HepG2 (cell line): Measurements from ENCODE around the gene CEACAM16. TPM values are rescaled to one million over a fixed set of nuclear protein-coding genes. Genes with fewer than 3 reads are reported as not detected.
A peak's percentile ranks its signal among the peaks of the same experiment; 100 is the strongest.

ENCODE experiments used
- KLF12 ChIP-seq: sonication (generic); formaldehyde crosslinking; IDR thresholded peaks from 2 replicates; pipeline ENCODE4 v1.4.0; 2020; ENCODE audit warnings: missing genetic modification reagents, borderline replicate concordance
- MED1 ChIP-seq: sonication (generic); formaldehyde crosslinking; IDR thresholded peaks from 2 replicates; pipeline ENCODE4 v1.4.0; 2020; ENCODE audit warnings: missing genetic modification reagents
- PCBP2 ChIP-seq: fragments of 200-400 bp; formaldehyde crosslinking; optimal IDR thresholded peaks from 2 replicates; pipeline ENCODE3; 2018; ENCODE audit warnings: low read length, low read depth; ENCODE audit not compliant: poor library complexity, severe bottlenecking
- U2AF1 ChIP-seq: fragments of 200-400 bp; formaldehyde crosslinking; optimal IDR thresholded peaks from 2 replicates; pipeline ENCODE3; 2017; ENCODE audit warnings: mild to moderate bottlenecking, low read depth, low read length
- UBTF ChIP-seq: sonication (generic); formaldehyde crosslinking; IDR thresholded peaks from 2 replicates; pipeline ENCODE4 v1.4.0; 2020; ENCODE audit warnings: mild to moderate bottlenecking, missing genetic modification reagents
- XBP1 ChIP-seq: sonication (generic); formaldehyde crosslinking; IDR thresholded peaks from 2 replicates; pipeline ENCODE4 v1.5.0; 2020; ENCODE audit warnings: missing genetic modification reagents
- ZFP41 ChIP-seq: sonication (generic); formaldehyde crosslinking; IDR thresholded peaks from 2 replicates; pipeline ENCODE4 v1.4.0; 2020; ENCODE audit warnings: mild to moderate bottlenecking, missing genetic modification reagents, borderline replicate concordance
- ZNF138 ChIP-seq: sonication (generic); formaldehyde crosslinking; IDR thresholded peaks from 2 replicates; pipeline ENCODE4 v1.5.0; 2020; ENCODE audit warnings: mild to moderate bottlenecking, low read depth, missing genetic modification reagents
- ZNF431 ChIP-seq: sonication (generic); formaldehyde crosslinking; IDR thresholded peaks from 2 replicates; pipeline ENCODE4 v1.9.0; 2022; ENCODE audit warnings: missing genetic modification reagents, low read depth, mild to moderate bottlenecking, borderline replicate concordance
- ZNF512 ChIP-seq: sonication (generic); formaldehyde crosslinking; IDR thresholded peaks from 2 replicates; pipeline ENCODE4 v1.4.0; 2020; ENCODE audit warnings: mild to moderate bottlenecking, missing genetic modification reagents
- ZNF883 ChIP-seq: sonication (generic); formaldehyde crosslinking; IDR thresholded peaks from 2 replicates; pipeline ENCODE4 v1.5.1; 2020; ENCODE audit warnings: mild to moderate bottlenecking, missing genetic modification reagents; ENCODE audit errors: not compliant biosample characterization
- polyA plus RNA-seq, 8 experiments: library from polyadenylated mRNA; depleted of rRNA in 3 of 8; stranded (reverse) in 7 of 8; unstranded in 1 of 8; fragments of >200 nt; fragmentation: Illumina TruSeq in 4 of 8; extraction: Trizol in 4 of 8; gene quantifications; 2 replicates each; pipeline versions ENCODE4 v1.2.1 to v1.2.3, GENCODE V29; 2011 to 2016; ENCODE audit warnings: low read depth in 4 of 8, missing spikeins in 1 of 8, mixed read lengths in 1 of 8; ENCODE audit not compliant: insufficient read depth in 1 of 8
- total RNA-seq, 5 experiments: library from RNA; depleted of rRNA; stranded (reverse); fragments of >200 nt; fragmentation: Illumina TruSeq; extraction: Trizol; gene quantifications; 2 replicates each; pipeline ENCODE4 v1.2.3, GENCODE V29; 2016; ENCODE audit warnings: low read depth in 1 of 5
- TF ChIP-seq, protein P1 (sequence below): sonication (generic); formaldehyde crosslinking; IDR thresholded peaks from 2 replicates; pipeline ENCODE4 v1.4.0; 2020; ENCODE audit warnings: missing genetic modification reagents
- TF ChIP-seq, protein P2 (sequence below): sonication (generic); formaldehyde crosslinking; IDR thresholded peaks from 2 replicates; pipeline ENCODE4 v1.4.0; 2020; ENCODE audit warnings: mild to moderate bottlenecking, missing genetic modification reagents

The CEACAM16 gene
- total and polyA plus RNA-seq, 2 of the 13 experiments (the other 11 are each of a cell fraction or from before 2014, with no cell fraction given): not detected

DNA sequence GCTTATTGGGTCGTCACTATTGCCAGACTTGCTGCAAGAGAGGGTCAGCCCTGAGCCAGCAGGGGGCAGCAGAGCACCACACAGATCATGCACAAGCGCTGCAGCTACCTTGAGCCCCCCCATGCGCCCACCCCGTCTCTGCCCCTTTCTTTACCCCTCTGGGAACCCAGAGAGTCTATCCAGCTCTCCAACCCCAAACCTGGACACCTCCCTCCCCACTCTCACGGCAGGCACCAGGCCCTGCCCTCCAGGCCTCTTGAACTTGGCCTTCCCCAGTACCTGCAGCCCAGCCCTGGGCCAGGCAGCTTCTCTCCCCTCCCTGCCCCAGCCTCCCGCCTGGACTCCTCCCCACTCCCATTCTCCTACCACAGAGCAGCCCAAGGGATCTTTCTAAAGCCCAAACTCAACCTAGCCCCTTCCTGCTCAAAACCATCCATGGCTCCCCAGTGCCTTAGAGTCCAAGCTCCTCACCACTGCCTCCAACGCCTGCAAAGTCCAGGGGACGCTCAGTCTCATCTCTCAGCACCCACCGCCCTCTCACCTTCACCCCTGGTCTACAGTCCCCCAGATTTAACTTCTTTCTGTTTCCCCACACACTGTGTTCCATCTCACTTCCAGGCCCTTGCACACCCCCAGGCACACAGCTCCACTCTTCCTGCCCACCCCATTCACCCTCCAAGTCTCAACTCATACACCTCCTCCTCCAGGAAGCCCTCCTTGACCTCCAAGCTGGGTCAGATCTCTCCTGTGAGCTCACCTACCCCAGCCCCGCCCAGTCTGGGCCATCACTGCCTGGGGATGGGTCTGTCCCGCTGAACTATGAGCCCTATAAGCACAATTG, 9.4 kb upstream of the CEACAM16 start (continued):
- TF ChIP-seq, protein P1, sequence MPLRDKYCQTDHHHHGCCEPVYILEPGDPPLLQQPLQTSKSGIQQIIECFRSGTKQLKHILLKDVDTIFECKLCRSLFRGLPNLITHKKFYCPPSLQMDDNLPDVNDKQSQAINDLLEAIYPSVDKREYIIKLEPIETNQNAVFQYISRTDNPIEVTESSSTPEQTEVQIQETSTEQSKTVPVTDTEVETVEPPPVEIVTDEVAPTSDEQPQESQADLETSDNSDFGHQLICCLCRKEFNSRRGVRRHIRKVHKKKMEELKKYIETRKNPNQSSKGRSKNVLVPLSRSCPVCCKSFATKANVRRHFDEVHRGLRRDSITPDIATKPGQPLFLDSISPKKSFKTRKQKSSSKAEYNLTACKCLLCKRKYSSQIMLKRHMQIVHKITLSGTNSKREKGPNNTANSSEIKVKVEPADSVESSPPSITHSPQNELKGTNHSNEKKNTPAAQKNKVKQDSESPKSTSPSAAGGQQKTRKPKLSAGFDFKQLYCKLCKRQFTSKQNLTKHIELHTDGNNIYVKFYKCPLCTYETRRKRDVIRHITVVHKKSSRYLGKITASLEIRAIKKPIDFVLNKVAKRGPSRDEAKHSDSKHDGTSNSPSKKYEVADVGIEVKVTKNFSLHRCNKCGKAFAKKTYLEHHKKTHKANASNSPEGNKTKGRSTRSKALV (CRISPR knock-in tag): no peak
- TF ChIP-seq PCBP2 (no peak), MED1 (CRISPR knock-in tag) (peak; percentile 26; the same call in 1 of the 2 replicates), UBTF (CRISPR knock-in tag) (peak; percentile 64; the same call in 1 of the 2 replicates), ZNF138 (CRISPR knock-in tag) (no peak), ZNF883 (CRISPR knock-in tag) (no peak), U2AF1 (no peak), ZNF431 (CRISPR knock-in tag) (no peak), KLF12 (CRISPR knock-in tag) (no peak; the same call in 1 of the 2 replicates), XBP1 (CRISPR knock-in tag) (no peak), ZNF512 (CRISPR knock-in tag) (no peak), ZFP41 (CRISPR knock-in tag) (no peak)
- TF ChIP-seq, protein P2, sequence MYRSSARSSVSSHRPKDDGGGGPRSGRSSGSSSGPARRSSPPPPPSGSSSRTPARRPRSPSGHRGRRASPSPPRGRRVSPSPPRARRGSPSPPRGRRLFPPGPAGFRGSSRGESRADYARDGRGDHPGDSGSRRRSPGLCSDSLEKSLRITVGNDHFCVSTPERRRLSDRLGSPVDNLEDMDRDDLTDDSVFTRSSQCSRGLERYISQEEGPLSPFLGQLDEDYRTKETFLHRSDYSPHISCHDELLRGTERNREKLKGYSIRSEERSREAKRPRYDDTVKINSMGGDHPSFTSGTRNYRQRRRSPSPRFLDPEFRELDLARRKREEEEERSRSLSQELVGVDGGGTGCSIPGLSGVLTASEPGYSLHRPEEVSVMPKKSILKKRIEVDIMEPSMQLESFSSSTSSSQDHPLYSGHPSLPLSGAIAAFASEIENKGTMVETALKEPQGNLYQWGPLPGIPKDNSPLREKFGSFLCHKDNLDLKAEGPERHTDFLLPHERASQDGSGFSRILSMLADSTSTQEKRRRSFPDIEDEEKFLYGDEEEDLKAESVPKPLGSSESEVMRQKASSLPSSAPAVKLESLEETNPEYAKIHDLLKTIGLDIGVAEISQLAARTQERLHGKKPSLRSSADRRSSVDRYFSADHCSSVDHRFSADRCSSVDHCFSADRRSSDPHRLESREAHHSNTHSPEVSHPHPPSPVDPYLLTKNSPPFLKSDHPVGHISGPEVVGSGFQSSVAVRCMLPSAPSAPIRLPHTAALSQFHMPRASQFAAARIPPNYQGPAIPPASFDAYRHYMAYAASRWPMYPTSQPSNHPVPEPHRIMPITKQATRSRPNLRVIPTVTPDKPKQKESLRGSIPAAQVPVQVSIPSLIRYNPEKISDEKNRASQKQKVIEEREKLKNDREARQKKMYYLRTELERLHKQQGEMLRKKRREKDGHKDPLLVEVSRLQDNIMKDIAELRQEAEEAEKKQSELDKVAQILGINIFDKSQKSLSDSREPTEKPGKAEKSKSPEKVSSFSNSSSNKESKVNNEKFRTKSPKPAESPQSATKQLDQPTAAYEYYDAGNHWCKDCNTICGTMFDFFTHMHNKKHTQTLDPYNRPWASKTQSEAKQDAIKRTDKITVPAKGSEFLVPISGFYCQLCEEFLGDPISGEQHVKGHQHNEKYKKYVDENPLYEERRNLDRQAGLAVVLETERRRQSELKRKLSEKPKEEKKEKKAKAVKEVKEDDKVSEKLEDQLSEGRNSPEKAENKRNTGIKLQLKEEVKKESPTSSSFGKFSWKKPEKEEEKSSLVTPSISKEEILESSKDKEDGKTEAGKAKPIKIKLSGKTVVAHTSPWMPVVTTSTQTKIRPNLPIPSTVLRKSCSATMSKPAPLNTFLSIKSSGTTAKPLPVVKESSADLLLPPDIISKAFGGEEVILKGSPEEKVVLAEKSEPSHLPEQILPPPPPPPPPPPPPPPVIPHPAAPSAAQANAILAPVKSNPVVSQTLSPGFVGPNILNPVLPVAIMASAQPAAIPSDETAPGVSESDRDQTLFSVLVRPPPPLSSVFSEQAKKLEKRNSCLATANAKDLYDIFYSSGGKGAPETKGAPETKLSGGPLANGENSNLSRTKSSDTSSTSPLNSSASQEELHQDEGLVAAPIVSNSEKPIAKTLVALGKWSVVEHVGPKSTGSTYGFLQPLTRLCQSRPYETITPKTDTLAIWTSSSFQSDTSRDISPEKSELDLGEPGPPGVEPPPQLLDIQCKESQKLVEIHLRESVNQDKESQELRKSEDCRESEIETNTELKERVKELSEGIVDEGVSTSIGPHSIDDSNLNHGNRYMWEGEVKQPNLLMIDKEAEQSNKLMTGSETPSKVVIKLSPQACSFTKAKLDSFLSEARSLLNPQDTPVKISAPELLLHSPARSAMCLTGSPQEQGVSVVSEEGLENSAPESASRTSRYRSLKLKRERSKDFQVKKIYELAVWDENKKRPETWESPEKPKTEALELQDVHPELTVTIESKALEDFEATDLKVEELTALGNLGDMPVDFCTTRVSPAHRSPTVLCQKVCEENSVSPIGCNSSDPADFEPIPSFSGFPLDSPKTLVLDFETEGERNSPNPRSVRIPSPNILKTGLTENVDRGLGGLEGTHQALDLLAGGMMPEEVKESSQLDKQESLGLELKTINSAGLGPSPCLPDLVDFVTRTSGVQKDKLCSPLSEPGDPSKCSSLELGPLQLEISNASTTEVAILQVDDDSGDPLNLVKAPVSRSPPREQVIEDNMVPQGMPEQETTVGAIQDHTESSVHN: no peak
